Stimulated activated CD8-positive, alpha-beta memory T cell treated with anti-CD3 and anti-CD28 coated beads, Interleukin-12 subunit alpha, Interleukin-12 subunit beta, amount 100 ng/mL, for 24 hours (primary cell): ENCODE measurements around the gene LRP1B.

Source experiments
- DNase-seq: peaks from one replicate; pipeline ENCODE4 v3.0.0-alpha.2; 2020; ENCODE audit errors: extremely low read depth

LRP1B gene

GRCh38 chr2:142041996-142042395 is 88.8 kb downstream of the LRP1B start:
- DNase-seq, result no peak

GRCh38 chr2:142041105-142041504 is 89.7 kb downstream of the LRP1B start:
- DNase-seq, result no peak

DNA sequence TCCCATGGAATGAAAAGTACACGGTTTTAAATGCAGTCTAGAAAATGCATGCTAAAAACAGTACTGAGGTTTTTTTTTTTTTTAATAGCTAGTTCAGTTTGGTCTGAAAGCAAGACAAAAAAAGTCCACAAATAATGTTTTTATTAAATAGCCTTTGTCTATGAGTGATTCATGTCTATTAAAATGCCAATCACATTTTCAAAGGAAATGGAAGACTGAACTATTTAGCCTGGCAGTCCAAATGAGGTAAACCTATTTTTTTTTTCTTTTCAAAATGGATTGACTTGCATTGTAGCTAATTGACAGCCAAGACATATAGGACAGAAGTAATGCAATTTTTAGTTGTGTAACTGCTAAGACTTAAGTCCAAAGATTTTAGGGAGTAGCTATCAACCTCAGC is 90.3 kb downstream of the LRP1B start:
- DNase-seq, result no peak

DNA sequence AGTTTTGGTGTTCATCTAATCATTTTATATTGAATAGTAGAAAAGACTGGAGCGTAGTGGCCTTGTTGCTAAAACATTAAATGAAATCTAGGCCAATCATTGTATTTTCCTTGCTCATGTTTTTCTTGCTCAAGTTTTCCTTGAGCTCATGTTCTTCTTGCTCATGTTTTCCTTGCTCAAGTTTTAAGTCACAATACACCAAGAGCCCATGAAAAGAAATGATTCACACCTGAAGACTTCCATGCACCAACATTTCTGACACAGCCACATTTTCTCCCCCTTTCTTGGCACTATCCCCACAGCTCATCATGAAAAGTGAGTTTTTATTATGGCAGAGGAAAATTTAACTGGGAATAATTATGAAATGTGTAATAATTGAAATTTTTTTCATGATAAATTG is 92.0 kb downstream of the LRP1B start:
- DNase-seq, result no peak

GRCh38 chr2:142037744-142038143 is 93.1 kb downstream of the LRP1B start:
- no peak for DNase-seq

DNA sequence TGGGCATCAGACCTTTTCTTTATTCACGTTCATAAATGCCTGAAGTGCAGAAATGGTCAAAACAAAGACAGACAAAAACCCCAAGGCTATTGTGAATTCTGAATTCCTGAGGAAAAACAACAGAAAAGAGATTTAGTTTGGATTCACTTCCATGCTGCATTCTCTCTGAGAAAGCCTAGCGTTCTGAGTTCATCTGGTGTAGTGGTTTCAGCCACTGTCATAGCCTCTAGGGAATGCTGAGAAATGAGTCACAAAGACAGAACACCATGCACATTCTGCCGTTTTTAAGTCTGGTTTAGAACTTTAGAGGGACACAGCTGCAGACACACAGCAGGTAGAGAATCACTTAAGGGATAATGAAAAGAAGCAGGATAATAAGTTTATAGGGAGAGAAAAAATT is 93.8 kb downstream of the LRP1B start:
- DNase-seq, result no peak

GRCh38 chr2:142033393-142033792 is 97.4 kb downstream of the LRP1B start:
- DNase-seq, result no peak

DNA sequence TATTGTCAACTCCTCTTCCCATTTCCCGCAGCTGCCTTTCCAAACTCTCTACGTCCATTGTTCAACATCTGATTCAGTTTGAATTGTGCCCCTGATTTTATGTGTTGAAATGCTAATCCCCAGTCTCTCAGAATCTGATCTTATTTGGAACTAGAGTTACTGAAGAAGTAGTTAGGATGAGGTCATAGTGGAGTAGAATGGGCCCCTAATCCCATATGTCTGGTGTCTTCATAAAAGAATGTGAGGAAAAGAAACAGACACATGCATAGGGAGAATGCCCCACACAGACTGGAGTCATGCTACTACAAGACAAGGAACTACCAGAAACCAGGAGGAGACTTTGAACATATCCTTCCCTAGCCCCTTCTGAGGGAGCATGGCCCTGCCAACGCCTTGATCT is 99.2 kb downstream of the LRP1B start:
- no peak for DNase-seq

DNA sequence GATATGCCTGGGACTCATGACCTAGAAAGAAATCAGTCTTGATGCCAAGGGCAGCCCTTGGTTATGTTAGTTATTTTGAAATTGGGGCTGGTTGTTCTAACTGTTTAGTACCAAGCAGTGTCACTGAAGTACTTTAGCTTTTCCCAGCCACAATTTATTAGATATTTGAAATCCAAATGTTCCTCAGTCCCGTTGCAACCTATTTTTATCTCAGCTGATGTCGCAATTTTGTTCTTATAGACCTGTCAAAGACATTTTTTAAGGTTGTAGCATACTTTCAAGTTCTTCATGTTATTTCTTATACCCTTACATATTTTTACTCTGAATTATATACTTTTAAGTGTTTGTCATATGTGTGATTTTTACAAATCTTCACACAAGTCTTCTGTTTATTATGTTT is 100.1 kb downstream of the LRP1B start:
- DNase-seq, result no peak

- no peak for DNase-seq
Observed at GRCh38 chr2:142029974-142030373, 100.8 kb downstream of the LRP1B start.

DNA sequence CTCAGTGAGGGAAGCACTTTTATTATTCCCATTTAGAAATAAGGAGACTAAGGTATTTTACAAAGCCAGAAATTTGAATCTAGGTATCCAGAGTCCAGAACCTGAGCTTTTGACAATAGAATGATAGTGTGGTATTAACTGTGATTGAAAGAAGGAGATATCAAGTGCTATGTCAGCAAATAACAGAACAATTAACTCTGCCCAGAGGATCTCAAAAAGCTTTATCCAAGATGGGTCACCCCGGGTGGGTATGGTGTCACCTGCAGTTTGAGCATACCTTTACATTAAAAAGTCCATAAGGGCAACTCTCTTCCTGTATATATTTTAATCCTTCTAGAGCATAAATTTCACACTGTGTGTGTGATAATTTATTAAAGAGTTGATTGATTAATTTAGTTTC is 105.4 kb downstream of the LRP1B start:
- no peak for DNase-seq

DNA sequence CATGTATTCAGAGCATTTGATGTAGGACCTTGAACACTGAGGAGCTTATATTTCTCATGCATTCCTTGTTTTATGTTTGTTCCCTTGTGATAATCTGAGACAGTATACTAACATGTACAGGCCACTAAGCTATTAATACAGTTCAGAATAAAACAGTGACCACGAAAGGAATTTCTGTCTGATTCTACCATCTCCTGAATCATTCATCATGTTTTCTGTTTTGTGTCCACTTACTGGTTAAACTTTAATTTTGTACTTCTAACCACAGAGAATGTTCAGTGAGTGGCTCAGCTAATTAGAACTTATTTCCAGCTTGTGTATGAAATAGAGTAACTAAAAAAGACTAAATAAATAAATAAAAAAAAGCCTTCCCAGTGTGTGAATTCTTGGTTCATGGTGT is 110.4 kb downstream of the LRP1B start:
- no peak for DNase-seq

DNA sequence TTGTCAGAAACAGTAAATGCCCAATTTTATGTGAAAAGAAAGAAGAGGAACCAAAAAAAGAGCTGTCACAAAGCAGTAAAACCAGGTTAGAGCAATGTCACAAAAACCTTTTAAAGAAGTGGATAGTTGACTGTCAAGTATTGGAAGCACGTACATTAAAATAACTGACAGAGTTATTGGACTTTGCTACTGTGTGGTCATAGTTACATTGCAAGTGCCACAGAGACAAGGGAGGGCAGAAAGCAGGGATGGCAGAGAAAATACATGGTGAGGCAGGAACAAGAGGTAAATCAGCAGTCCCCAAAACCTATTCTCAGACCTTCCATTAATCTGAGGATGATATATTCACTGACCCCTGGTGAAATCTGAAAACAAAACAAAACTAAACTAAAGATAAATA is 116.3 kb downstream of the LRP1B start:
- DNase-seq, result no peak

- DNase-seq, result no peak
Observed at GRCh38 chr2:142012797-142013196, 118.0 kb downstream of the LRP1B start.

GRCh38 chr2:142010477-142011270 is 120.1 kb downstream of the LRP1B start:
- DNase-seq, result no peak

DNA sequence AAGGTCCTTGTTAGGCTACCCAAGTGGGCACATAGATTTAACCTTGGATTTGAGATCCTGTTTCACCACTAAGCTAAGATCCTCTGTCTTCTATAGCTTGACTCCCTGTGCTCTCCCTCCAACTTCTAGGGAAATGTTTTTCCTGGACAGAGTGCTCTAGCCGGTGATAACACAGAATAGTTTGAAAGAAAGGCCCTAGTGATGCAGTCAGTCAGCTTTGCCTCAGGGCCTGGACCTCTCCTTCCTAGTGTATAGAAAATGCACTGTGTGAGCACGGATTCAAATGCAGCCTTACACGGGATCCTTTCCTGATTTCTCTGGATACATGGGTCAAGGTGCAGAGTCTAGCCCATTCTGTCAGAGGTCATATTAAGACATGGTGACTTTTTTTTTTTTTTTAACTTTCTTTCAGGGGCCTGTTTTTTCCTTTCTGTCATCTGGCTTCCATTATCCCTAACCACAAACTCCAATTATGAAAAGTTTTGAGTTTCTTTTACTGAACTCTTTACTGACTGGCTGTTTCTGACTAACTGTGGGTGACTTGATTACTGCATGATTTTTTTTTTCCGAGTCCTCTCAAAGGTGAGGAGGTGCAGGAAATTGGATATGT is 122.6 kb downstream of the LRP1B start:
- DNase-seq, result no peak

DNA sequence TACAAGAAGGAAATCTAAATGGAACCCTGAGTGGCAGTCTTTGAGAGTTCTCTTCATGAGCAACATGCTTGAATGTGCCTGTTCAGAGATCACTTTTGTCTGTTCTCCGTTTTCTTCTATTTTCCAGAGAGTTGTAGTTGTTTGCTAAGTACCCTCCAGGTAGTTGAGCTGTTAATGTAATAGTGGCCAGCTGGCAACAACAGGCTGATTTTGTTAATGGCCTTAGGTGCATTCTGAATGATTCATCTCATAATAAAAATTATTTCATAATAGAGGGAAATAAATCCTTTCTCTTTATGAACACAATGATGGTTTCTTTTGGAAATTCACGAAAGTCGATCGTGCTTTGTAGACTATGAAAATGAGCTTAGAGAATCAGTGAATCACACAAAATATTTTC is 136.8 kb downstream of the LRP1B start:
- no peak for DNase-seq

GRCh38 chr2:141992695-141993094 is 138.1 kb downstream of the LRP1B start:
- no peak for DNase-seq

- DNase-seq, result no peak
Observed at GRCh38 chr2:141968433-141968832, 162.4 kb downstream of the LRP1B start.

GRCh38 chr2:141967980-141968379 is 162.8 kb downstream of the LRP1B start:
- no peak for DNase-seq

DNA sequence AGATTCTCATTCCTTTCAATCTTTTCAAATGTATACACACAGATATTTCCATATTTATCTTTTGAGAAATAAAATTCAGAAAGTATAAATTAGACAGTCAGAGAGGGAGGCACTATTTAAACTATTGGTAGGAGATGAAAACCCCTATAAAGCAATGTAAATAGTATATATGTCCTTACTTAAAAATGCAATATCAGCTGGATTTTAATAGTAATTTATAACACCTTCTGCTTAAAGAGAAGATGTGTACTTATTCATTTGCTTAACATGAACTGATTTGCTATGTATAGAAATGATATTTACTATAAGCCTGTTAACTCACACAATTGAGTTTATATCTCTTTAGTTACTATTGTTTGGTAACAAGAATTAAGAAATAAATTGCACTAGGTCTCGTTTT is 163.3 kb downstream of the LRP1B start:
- no peak for DNase-seq

DNA sequence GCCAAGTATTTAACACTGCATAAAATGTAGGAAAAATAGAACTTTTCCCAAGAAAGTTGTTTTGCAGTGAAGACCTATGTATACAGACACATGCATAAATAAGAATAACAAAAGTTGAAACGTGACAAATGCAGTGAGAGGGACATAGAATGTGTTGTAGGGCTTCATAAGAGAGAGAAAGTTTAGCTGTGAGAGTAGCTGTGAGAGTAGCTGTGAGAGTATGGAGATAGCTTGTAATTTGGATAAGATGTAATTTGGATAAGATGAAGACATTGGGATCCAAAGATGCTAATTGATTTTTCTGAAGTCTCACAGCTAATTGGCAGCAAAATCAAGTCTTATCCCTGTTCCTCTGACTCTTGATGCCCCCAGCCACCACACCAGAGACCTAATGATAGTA is 170.9 kb downstream of the LRP1B start:
- DNase-seq, result no peak

- no peak for DNase-seq
Observed at GRCh38 chr2:141959016-141959415, 171.8 kb downstream of the LRP1B start.
